Pancreas (tissue), 10 donors: ENCODE measurements around the gene RBMS3. TPM values are rescaled to one million over a fixed set of nuclear protein-coding genes. Genes with fewer than 3 reads are reported as not detected.

Experiments used
- ATAC-seq, 4 donors: fragments of 200-7000 bp; cut with Tn5 transposase; one replicate each; pipeline versions ENCODE4 v1.8.0 to v1.9.1; 2020; ENCODE audit warnings: mild to moderate bottlenecking in 4 of 4, moderate library complexity in 4 of 4
- DNase-seq, 6 donors: peaks; one replicate each; pipeline ENCODE4 v3.0.0-alpha.2; 2020
- FAIRE-seq: peaks from 2 replicates; lab custom pipeline; 2012; peaks lifted over from hg19 to GRCh38; lab: Jason Lieb, UNC
- H3K27ac ChIP-seq, 4 donors: fragments of 200-600 bp; sonication (generic); 1 replicate in 3 of 4; 2 replicates in 1 of 4; pipeline versions ENCODE4 v1.5.0 to v1.8.0; 2020
- H3K27me3 ChIP-seq, 4 donors: fragments of 200-600 bp; one replicate each; pipeline ENCODE4 v1.8.0; 2021
- H3K36me3 ChIP-seq, 3 donors: fragments of 200-600 bp; sonication (generic) in 1 of 3; one replicate each; pipeline versions ENCODE4 v1.5.0 to v1.8.0; 2020 to 2021
- H3K4me1 ChIP-seq, 3 donors: fragments of 200-600 bp; one replicate each; pipeline ENCODE4 v1.8.0; 2021
- H3K4me3 ChIP-seq, 4 donors: fragments of 200-600 bp; sonication (generic) in 2 of 4; one replicate each; pipeline versions ENCODE4 v1.5.0 to v1.8.0; 2020 to 2021
- H3K9me3 ChIP-seq, 4 donors: fragments of 200-600 bp; one replicate each; pipeline ENCODE4 v1.8.0; 2021
- CTCF ChIP-seq, 4 donors: fragments of 200-600 bp; sonication (generic) in 3 of 4; IDR thresholded peaks; one replicate each; pipeline versions ENCODE4 v1.5.0 to v1.8.0; 2021; ENCODE audit warnings: antibody characterized with exemption in 4 of 4
- WGBS, 2 donors: extraction: QIAGEN DNeasy Blood & Tissue Kit; methylation state at CpG; one replicate each; pipeline ENCODE4 v1.1.7; 2013; 5-methylcytosine and 5-hydroxymethylcytosine counted together
- intact Hi-C, 3 donors: fragments of 100-400 bp; cut with DNase I; formaldehyde crosslinking; loops; one replicate each; pipeline versions ENCODE4 v1.11.1 to v1.14.2; 2022
- polyA plus RNA-seq, 2 donors: library from polyadenylated mRNA; stranded (reverse); fragments of 200-250 nt; gene quantifications; one replicate each; pipeline ENCODE4 v1.2.3, GENCODE V29; 2013
- total RNA-seq, 6 donors: library from RNA; stranded (reverse); fragmentation: NEBNext Ultra II Directional in 4 of 6; extraction: Animal tissue kit (Norgen Biotek cat#: 25700) in 4 of 6; gene quantifications; one replicate each; pipeline versions ENCODE4 v1.2.1 to v1.2.4, GENCODE V29; 2021 to 2023
- donor health status: healthy with polysubstance abuse.
- donor health status: DM: no; HTN: no; CAD: no; lungs with moderate emphysema.
- donor health status: DM: no; HTN: no; CAD: no.
- donor health status: control.
- donor health status: control.
- donor health status: Bipolar disorder and iron deficiency.
- donor health status: DM: yes; HTN: yes; CAD: no.
- donor health status: DM: no; HTN: no; CAD: no.
- donor health status: DM: no; HTN: no; CAD: no.
- donor health status: DM: yes; HTN: yes; CAD: no.

Gene RBMS3
- total and polyA plus RNA-seq, 8 donors = 4.0 to 10.0 (median 6.6) TPM

GRCh38 chr3:29497282-29497681 lies 216.4 kb downstream of the RBMS3 start:
- no peak for FAIRE-seq
- intact Hi-C loops = no loop called here
- no peak for ATAC-seq
- H3K27ac ChIP-seq = no peak overlapping the region
- H3K27me3 ChIP-seq = no peaks in the 10 kb centered on the region
- no peak for TF ChIP-seq CTCF (IDR thresholded peaks at IDR 0.05)
- no peaks in the 10 kb centered on the region for H3K4me1 ChIP-seq
- H3K36me3 ChIP-seq = no peaks in the 10 kb centered on the region
- DNase-seq = no peak
- H3K9me3 ChIP-seq = no peaks in the 10 kb centered on the region
- no peak overlapping the region for H3K4me3 ChIP-seq
- WGBS, 2 donors = 88 to 90% methylated on average over 5 of the region's 5 CpGs

GRCh38 chr3:29502771-29503170 lies 221.9 kb downstream of the RBMS3 start:
- no peaks in the 10 kb centered on the region for H3K36me3 ChIP-seq
- ATAC-seq (no peak), DNase-seq (no peak), FAIRE-seq (no peak)
- H3K27ac ChIP-seq = no peak overlapping the region
- WGBS, 2 donors = 56 to 59% methylated on average over 2 of the region's 2 CpGs
- no peak for TF ChIP-seq CTCF (IDR thresholded peaks at IDR 0.05)
- intact Hi-C loops = no loop called here
- no peaks in the 10 kb centered on the region for H3K27me3 ChIP-seq
- H3K9me3 ChIP-seq = no peaks in the 10 kb centered on the region
- H3K4me1 ChIP-seq = no peaks in the 10 kb centered on the region
- no peak overlapping the region for H3K4me3 ChIP-seq

GRCh38 chr3:29503314-29503713 lies 222.4 kb downstream of the RBMS3 start:
- WGBS, 2 donors = 55 to 61% methylated on average over 3 of the region's 3 CpGs
- ATAC-seq = no peak
- H3K27ac ChIP-seq = no peak overlapping the region
- DNase-seq = no peak
- H3K4me3 ChIP-seq = no peak overlapping the region
- H3K27me3 ChIP-seq = no peaks in the 10 kb centered on the region
- H3K36me3 ChIP-seq = no peaks in the 10 kb centered on the region
- no peaks in the 10 kb centered on the region for H3K4me1 ChIP-seq
- no peak for TF ChIP-seq CTCF (IDR thresholded peaks at IDR 0.05)
- no peaks in the 10 kb centered on the region for H3K9me3 ChIP-seq
- FAIRE-seq = no peak
- intact Hi-C loops = no loop called here

- intact Hi-C loops = no loop called here
- no peaks in the 10 kb centered on the region for H3K36me3 ChIP-seq
- no peak overlapping the region for H3K4me3 ChIP-seq
- TF ChIP-seq CTCF (IDR thresholded peaks at IDR 0.05) = no peak
- DNase-seq (no peak), FAIRE-seq (no peak), ATAC-seq (peak in 2 of 4 donors; percentile 48 to 49)
- WGBS, 2 donors = 71 to 75% methylated on average over 3 of the region's 3 CpGs
- no peaks in the 10 kb centered on the region for H3K4me1 ChIP-seq
- no peak overlapping the region for H3K27ac ChIP-seq
- H3K9me3 ChIP-seq = no peaks in the 10 kb centered on the region
- H3K27me3 ChIP-seq = no peaks in the 10 kb centered on the region
Observed at GRCh38 chr3:29503958-29504357, 223.1 kb downstream of the RBMS3 start.

- FAIRE-seq = no peak
Observed at GRCh38 chr3:29506502-29506901, 225.6 kb downstream of the RBMS3 start.

More at GRCh38 chr3:29506502-29506901, 225.6 kb downstream of the RBMS3 start:
- H3K27ac ChIP-seq = no peak overlapping the region
- no peaks in the 10 kb centered on the region for H3K9me3 ChIP-seq
- DNase-seq = no peak
- no peak for TF ChIP-seq CTCF (IDR thresholded peaks at IDR 0.05)
- H3K4me1 ChIP-seq = no peaks in the 10 kb centered on the region
- H3K4me3 ChIP-seq = no peak overlapping the region
- no peaks in the 10 kb centered on the region for H3K36me3 ChIP-seq
- intact Hi-C loops = no loop called here
- no peaks in the 10 kb centered on the region for H3K27me3 ChIP-seq
- WGBS, 2 donors = 82 to 92% methylated on average over 3 of the region's 3 CpGs
- no peak for ATAC-seq
